GM19240 (cell line): ENCODE data around the gene APC.
"Not testable (repeated sequence)": the region's sequence is repeated elsewhere in the genome, so short reads cannot be mapped to it uniquely, and the experiment has no call there.

ENCODE experiments used
- DNase-seq: peaks from one replicate; pipeline ENCODE4 v3.0.0; 2011; ENCODE audit warnings: low spot score; ENCODE audit not compliant: insufficient read length

The APC gene

DNA sequence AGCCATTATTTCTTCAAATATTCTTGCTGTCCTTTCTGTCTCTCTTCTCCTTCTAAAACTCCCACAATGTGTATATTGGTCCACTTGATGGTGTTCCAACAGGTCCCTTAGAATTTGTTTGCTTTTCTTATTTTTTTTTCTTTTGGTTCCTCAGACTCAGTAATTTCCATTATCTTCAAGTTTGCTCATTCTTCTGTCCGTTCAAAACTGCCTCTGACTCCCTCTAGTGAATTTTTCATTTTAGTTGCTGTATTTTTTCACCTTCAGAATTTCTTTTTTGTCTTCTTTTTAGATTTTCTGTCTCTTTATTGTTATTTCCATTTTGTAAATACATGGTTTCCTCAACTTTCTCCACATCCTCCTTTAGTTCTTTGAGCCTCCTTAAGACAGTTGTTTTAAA lies 117.0 kb downstream of the APC start:
- DNase-seq, result no peak

DNA sequence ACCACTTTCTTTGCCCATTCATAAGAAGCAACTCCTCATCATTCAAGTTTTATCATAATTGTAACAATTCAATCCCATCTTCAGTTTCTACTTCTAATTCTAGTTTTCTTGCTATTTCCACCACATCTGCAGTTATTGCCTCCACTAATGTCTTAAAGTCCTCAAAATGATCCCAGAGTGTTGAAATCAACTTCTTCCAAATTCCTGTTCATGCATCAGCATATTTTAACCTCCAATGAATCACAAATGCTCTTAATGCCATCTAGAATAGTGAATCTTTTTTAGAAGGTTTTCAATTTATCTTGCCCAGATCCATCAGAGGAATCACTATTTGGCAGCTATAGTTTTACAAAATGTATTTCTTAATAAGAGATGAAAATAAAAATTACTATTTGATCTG lies 120.2 kb downstream of the APC start:
- DNase-seq, result no peak

DNA sequence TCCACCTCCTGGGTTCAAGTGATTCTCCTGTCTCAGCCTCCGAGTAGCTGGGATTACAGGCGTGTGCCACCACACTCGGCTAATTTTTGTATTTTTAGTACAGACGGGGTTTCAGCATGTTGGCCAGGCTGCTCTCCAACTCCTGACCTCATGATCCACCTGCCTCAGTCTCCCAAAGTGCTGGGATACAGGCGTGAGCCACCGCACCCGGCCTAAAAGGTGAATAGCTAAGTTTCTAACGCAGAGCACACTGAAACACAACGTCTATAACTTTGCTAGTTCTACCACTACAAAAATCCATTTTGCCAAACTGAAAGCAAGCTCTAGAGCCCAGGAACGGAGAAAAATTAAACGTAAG lies 122.9 kb downstream of the APC start:
- not testable (repeated sequence) for DNase-seq

DNA sequence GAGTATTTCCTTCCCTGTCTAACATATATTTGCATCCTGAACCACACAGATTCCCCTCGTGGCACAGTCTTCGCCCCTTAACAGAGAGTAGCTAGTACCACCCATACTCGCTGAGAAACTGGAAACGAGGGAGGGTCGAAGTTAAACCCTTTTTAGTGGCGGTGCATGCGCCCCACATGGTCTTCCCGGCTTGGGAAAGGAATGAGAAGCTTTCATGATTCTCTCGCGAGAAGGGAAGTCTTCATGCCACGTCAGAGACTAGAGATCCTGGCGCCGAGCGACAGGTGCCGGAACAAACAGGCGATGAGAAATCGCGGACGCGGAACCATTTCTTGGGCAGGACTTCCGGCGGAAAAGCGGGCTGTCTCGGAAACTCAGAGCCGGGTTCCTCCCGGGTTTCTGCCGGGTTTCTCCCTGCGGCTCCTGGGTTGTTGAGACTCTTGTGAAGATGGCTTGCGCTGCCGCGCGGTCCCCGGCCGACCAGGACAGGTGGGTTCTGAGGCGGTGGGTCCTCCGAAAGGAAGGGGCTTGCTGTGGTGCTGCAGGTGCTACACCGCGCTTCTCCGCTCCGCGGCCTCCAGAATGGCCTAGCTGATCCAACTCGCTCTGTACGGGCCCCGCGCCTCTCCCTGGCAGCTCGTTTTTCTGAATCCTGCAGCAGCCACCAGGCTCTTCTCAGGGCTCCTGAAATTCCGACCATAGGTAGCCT lies 123.4 kb downstream of the APC start, which contains the start of gene SRP19:
Gene SRP19, plus strand, starts transcription at position 359 of the 709 bp plus-strand sequence. Its CDS starts 90 bp downstream, at position 449.
- DNase-seq, result peak; percentile 85

DNA sequence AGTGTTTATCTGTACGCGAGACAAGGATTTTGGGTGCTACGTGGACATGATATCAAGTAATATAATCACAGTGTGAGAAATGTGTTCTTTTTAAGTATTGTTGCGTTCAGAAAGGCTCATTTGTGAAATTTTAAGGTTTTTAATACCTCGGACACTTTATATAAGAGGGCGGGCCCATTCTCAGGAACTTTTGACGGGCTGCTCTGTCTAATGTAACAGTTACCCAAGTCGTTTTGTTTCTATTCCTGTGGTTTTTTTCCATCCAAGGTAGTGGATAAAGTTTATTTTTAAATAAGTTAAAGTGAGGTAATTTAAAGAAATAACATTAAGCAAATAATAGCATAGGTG lies 123.9 kb downstream of the APC start:
- no peak for DNase-seq

DNA sequence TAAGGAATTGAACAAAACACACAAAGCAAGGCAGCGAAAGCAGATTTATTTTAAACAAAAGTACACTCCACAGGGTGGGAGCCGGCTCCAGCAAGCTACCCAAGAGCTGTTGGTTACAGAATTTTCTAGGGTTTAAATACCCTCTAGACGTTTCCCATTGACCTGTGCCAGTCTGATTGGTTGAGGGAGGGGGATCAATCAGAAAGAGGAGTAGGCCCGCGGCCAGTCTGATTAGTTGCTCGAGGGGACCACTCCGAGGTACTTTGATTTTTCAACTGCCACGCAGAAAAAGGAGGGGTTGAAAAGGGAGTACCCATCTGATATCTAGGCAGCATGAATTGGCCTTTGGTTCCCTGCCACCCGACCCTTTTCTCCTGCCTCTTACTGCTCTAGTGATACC lies 124.4 kb downstream of the APC start:
- DNase-seq, result no peak

DNA sequence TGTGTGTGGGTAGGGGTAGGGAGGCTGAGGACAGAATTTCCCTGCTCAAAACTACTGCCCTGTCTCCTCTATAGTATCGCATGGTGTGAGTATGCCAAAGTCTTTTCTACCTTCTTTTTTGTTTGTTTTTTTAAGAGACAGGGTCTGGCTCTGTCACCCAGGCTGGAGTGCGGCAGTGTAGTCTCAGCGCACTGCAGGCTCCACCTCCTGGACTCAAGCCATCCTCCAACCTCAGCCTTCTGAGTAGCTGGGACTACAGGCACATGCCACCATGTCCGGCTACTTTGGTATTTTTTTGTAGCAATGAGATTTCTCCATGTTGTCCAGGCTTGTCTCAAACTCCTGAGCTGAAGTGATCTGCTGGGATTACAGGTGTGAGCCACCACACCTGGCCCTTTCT lies 125.9 kb downstream of the APC start:
- DNase-seq, result no peak

DNA sequence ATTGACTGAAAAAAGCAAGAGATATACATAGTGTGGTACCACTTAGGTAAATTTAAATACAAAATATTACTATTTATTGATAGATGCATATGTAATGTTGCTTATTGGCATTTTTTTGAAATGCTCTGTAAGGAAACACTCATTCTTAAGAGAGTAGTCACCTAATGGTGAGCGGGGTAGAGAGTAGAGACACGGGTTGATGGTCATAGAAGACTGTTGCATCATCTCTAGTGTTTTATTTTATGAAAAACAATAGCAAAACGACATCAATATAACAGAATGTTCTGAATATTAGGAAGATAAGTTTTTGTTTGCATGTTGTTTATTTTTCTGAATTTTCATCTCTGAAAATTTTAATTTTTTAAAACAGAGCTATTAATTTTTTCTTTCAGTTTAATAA lies 127.4 kb downstream of the APC start:
- DNase-seq, result no peak

DNA sequence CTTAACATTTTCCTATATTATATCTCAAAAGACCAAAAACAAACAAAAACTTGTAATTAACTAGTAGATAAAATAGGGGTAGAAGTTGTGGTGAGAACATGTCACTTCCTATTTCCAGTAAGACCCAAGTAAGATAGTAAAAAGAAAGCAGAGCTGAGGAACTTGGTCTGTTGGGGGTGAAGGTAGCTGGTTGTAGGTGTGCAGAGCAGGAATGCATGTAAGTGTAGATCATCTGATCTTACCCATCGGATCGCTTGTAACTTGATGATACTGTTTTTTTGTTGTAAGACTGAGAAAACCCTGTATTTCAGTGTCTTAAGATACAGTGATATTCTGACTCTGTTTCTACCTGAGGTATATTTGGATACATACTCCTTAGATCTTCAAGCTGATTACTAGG lies 129.1 kb downstream of the APC start:
- DNase-seq, result no peak

DNA sequence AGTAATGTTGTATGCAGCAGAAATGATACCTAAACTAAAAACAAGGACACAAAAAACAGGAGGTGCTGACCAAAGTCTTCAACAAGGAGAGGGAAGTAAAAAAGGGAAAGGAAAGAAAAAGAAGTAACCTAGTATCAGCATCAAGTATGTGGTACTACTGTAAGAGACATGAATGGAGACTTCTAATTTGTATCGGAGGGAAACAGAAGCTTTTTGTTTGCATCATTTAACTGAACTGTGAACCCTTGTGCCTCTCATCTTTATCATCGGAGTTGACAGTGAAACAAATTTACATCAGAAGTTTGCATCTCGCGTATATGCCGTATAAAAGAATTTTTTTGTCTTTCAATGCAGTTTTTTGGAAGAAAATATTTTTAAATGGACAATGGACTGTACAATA lies 129.7 kb downstream of the APC start:
- DNase-seq, result no peak

DNA sequence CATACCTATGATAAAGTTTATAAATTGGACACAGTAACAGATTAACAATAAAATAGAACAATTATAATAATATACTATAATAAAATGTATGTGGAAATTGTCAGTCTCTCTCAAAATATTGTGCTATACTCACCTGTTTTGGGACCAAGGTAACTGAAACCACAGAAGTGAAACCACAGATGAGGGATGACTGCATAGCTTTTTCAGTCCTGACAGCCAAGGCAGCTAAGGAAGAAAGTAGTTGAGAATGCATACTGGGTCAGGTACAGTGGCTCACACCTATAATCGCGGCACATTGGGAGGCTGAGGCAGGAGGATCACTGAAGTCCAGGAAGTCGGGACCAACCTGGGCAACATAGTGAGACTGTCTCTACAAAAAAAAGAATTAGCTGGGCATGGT lies 132.3 kb downstream of the APC start:
- no peak for DNase-seq

DNA sequence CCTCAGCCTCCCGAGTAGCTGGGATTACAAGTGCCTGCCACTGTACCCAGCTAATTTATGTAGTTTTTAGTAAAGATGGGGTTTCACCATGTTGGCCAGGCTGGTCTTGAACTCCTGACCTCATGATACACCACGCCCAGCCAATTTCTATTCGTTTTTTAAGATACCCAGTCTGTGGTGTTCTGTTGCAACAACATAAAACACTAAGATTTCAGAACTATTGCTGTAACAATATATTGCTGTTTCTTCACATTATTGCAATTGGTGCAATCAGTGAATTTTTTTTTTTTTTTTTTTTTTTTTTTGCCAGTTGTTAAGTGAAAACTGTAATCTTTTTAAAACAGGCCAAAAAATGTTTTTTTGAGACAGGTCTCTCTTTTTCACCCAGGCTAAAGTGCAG lies 133.3 kb downstream of the APC start:
- DNase-seq, result no peak

DNA sequence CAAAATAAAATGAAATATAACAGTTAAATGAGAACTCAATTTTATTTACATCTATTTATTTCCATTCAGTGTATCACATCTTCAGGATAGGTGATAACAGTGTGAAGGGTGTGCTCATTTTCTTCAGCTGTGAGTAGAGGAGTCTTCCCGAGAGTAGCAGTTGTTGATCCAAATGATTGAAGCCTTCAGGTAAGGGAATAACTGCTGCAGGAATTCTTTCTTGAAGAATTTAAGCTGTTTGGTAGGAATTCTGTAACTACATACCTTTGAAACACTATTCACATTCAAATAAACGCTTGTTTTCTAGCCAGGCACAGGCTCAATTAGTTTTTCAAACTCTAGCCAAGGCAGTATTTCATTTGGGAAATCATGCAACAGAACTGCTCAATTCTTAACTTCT lies 138.7 kb downstream of the APC start:
- DNase-seq, result no peak

DNA sequence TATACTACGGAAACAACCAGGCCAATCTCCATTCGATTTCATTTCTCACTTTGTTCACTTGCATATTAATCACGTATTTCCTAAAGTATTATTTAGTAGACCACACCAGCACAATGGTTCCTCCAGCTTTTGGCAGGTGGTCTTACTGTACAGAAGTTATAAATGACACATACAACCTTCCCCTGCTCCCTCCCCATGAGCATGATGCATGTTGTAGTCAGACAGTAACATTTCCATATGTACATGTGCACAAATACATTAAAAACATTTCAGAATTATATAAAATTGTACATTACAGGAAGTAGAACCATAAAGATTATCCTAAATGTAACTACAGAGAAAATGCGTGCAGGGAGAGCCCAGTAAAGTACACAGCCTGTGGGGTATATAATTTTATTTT lies 140.4 kb downstream of the APC start:
- no peak for DNase-seq

DNA sequence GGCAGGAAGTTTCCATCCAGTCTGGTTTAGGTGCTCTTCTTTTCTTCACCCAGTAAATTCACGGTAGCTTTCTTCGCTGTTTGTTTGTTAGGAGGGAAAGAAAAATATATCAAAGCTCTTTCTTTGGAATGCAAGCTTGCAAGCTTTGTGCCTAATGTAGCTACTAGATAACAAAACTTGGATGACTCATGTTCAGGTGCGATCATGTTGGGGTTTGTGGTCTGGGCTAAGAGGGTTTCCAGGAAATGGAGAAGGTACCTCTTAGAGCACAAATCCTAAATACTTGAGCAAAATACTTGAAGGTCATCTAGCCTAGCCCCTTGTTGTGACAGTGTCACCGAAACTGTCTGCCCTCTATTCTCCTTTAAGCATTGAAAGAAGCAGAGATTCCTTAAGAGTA lies 141.1 kb downstream of the APC start:
- no peak for DNase-seq

DNA sequence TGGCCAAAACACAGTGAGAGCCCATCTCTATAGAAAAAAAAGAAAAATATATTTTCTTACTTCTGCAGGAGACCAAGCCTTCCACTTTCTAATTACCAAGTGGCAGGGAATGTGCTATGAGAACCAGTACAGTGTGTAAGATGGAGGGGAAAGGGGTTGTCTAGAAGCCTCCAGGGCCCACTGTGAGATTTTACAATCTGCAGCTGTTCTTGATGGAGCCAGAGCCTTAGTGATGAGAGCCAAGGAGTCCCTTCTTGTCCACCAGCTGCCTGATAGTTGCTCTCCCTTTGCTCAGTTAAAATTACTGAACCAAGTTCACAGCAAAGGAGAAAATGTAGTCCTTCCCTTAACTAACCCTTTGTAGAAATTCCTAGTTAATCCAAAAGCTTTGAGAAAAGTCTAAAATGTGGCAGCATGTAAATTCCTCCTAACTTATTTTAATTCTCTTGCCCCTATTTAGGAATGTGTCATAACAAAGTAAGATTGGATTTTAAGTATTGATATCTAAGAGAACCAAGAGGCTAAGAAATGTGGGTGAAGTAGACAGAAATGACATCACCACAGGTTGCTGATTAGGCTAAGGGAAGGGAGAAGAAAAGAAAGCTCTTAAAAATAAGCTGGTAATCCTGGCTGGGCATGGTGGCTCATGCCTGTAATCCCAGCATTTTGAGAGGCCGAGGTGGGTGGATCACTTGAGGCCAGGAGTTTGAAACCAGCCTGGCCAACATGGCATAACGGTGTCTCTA lies 142.7 kb downstream of the APC start:
- DNase-seq, result no peak

DNA sequence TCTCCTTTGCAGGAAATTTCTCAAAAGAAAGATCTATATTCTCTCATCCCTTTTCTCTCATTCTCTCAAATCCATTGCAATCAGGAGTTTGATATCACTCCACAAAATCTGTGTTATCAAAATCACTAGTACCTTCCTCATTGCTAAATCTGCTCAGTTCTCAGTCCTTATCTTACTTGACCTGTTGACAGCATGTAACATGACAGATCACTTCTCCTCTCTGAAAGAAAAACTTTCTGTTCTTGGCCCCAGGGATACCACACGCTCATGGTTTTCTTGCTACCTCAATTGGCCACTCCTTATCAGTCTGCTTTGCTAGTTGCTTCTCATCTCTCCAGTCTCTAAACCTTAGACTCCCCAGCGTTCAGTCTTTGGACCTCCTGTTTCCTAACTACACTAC lies 145.5 kb downstream of the APC start:
- no peak for DNase-seq

DNA sequence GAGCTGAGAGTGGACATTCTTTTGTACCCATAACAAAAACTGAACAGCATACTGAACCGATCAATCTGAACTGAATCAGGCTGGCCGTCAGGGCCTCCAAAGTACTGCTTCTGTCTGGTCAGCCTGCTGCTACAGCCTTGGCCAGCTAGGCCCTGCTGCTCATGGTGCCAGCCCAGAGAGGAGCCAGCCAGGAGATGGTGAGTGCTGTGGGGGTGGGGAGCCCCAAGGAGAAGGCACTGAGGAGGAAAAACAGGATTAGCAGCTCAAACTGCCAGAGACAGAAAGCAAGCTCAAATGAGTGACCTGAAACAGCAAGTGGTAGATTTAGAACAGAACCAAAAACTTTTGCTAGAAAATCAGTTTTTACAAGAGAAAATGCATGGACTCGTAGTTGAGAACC lies 147.3 kb downstream of the APC start:
- DNase-seq, result no peak

DNA sequence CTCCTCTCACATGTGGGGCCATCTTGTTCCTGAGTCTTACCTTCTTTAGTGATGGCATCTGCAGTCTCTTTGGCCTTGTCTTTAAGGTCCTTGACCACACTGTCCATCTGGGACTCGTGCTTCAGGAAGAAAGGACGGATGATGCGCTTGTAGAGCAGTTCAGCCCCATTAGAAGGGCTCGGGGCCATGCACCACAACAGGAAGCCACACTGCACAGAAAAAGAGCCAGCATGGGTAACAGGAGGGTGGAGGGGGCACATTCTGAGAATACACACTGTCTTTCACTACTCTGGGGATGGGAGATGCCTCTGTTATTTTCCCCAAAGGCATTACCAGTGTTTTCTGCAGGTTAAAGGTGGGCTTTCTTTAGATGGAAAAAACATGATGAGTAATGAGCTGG lies 149.3 kb downstream of the APC start:
- DNase-seq, result no peak

DNA sequence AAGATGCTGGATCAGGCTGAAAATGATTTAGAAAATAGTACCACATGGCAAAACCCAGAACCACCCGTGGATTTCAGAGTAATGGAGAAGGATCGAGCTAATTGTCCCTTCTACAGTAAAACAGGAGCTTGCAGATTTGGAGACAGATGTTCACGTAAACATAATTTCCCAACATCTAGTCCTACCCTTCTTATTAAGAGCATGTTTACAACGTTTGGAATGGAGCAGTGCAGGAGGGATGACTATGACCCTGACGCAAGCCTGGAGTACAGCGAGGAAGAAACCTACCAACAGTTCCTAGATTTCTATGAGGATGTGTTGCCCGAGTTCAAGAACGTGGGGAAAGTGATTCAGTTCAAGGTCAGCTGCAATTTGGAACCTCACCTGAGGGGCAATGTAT lies 154.4 kb downstream of the APC start:
- not testable (repeated sequence) for DNase-seq

DNA sequence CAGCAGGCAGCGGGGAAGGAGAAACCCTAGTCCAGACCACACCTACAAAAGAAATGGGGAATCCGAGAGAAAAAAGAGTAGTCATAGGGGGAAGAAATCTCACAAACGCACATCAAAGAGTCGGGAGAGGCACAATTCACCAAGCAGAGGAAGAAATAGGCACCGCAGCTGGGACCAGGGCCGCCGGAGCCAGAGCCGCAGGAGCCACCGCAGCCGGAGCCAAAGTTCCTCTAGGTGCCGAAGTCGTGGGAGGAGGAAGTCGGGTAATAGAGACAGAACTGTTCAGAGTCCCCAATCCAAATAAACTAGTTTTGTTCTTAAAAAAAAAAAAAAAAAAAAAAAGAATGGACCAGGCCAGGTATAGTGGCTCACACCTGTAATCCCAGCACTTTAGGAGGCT lies 155.1 kb downstream of the APC start:
- DNase-seq, result no peak

DNA sequence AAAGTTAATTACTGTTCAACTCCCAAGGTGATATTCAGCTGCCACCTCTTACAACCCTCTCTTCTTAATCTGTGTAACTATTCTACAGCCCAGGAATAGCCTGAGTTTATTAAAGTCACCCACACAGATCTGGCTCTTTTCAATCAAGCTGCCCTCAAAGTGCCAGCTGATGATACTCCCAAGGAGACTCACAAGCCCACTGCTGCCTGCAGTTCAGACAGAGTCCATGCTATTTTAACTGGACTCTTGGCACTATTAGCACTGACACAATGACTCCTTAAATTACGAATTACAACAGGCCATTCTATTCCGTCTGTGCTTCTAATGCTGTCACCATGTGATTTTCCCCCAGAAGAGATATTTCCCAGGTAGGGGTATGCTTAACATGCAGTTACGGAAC lies 158.0 kb downstream of the APC start:
- no peak for DNase-seq
